ENCODE measurements around the gene CBX5. TPM values are rescaled to one million over a fixed set of nuclear protein-coding genes. Genes with fewer than 3 reads are reported as not detected.
A peak's percentile ranks its signal among the peaks of the same experiment; 100 is the strongest.
"Not testable (repeated sequence)": the region's sequence is repeated elsewhere in the genome, so short reads cannot be mapped to it uniquely, and the experiment has no call there.

Gene CBX5
- total RNA-seq, 1 donor from 2014 or later, result 77.9 TPM

DNA sequence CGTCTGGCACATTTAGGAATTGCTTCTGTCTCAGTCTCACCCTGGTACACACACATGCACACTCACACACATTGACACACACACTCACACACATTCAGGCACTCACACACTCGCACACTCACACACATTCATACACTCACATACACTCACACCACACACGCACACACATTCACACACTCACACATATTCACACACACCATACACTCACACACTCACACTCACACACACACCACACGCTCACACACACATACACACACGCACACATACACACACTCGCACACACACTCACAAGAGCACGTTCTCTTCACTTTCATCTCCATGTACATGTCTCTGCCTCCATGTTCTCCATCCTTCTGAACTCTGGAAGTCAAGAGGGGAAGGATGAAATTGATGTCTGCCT is 68.0 kb downstream of the CBX5 start:
- ATAC-seq, result no peak
- intact Hi-C loops (cut with DNase I), result no loop called here
- no peak for DNase-seq (ENCODE audit: low spot score)

DNA sequence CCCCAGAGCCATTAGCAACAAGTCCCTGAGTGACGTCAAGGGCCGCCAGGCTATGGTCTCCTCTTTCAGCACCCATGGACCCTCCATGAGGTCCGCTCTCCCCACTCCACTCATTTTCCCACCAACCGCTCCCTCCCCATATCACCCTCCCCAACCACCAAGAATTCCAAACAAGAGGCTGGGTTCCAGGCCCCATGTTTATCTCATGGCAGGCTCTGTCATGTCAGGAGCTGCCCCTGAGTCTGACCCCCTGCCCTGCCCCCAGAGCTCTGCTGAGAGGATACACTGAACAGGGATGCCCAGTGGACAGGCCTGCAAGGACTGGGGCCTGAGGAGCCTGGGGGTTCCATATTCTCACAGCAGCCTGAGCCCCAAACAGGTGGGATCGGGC is 69.5 kb downstream of the CBX5 start:
- no peak for ATAC-seq

DNA sequence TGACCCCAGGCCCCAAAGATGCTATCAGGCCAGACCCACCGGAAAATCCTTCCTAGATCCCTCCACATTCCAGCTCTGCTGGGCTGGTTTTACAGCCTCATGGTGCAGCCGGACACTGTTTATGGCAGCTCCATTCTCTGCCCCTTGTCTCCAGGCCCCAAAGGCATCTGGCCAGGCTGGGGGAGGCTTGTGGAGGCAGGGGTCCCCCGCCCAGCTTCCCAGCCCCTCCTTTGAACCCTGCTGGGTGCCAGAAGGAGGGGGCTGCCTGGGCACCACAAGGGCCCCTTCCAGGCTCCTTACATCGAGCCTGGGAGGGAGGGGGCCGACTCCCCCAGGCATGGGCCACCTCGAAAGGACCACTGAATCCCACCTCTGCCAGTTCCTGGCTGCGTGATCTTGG is 71.3 kb downstream of the CBX5 start:
- no peak for DNase-seq (ENCODE audit: low spot score)
- intact Hi-C loops (cut with DNase I), result loop anchor here (5.0 kb wide), 1 partner anchor 221 kb away; the partner anchor contains the start of gene HOXC10
- no peak for ATAC-seq

More for the DNA sequence above, 69.5 kb downstream of the CBX5 start:
- intact Hi-C loops (cut with DNase I), result no loop called here
- DNase-seq (ENCODE audit: low spot score), result no peak

DNA sequence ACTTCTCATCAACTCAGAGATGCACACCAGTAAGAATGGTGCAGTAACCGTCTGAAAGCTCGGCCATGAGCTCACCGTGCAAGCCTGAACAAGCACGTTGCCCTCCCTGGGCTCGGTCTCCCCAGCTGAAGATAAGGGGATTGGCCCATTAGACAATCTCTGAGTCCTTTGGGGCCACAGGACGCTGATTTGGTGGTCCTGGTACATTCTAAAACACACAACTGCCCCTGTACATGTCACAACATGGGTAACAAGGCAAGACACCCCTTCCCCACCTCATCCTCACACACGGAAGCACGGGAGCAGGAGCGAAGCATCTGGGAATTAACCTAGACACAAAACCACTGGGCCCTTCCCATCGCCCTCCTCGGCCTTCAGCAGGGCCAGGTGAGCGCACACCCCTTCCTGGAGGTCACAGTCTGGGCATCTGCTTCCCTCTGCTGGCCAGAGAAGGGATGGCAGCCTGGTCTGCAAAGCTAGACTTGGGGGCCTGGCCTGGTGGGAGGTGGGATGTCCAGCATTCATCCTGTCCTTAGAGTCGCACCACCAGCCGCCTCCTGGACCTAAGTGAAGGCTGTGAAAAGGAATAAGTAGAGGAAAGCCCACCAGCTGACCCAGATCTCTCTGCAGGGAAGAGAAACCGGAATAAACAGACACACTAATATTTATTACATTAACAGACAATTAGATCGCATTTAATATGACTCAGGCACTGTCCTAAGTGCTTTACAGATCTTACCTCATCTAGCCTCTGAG is 72.2 kb downstream of the CBX5 start:
- DNase-seq (ENCODE audit: low spot score) (peak; percentile 90), ATAC-seq (peak; percentile 74)
- intact Hi-C loops (cut with DNase I), result loop anchor here (5.0 kb wide), 1 partner anchor 220 kb away; the partner anchor contains the start of gene HOXC10

DNA sequence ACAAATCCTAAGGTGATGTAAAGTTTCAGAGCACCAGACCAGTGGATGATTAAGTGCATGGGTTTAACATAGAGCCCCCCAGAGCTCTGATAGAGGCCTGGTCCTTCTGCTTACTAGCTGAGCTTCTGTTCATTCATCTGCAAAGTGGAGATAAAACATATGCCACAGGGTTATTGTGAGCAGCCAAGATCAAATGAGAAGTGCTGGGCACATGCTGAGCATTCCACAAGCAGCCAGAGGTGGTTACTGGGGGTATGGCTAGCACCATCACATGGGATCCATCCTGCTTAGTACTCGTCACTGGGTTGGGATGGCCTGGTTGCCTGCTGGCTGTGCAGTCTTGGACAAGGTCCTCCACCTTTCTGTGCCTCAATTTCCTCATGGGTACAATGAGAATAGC is 73.1 kb downstream of the CBX5 start:
- ATAC-seq (no peak), DNase-seq (ENCODE audit: low spot score) (no peak)
- intact Hi-C loops (cut with DNase I), result loop anchor here (5.0 kb wide), 1 partner anchor 219 kb away; the partner anchor contains the start of gene HOXC10

DNA sequence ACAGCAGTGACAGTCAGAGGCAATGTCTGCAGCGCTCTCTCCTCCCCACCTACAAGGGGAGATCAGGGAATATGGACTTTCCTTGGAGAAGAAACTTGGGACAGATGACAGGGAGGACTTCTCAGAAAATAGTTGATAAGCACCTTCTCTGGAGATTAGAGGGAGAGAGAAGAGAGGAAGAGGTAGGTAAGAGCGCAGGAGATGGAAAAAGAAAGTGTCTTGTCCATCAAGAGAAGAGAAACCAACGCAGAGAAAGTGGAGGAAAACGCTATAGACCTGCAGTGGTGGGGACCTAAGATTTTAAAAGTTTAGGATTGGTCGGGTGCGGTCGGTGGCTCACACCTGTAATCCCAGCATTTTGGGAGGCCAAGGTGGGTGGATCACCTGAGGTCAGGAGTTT is 75.6 kb downstream of the CBX5 start:
- ATAC-seq, result no peak
- no peak for DNase-seq (ENCODE audit: low spot score)
- intact Hi-C loops (cut with DNase I), result loop anchor here (5.0 kb wide), 1 partner anchor 197 kb away; the partner anchor contains the start of gene HOXC8

DNA sequence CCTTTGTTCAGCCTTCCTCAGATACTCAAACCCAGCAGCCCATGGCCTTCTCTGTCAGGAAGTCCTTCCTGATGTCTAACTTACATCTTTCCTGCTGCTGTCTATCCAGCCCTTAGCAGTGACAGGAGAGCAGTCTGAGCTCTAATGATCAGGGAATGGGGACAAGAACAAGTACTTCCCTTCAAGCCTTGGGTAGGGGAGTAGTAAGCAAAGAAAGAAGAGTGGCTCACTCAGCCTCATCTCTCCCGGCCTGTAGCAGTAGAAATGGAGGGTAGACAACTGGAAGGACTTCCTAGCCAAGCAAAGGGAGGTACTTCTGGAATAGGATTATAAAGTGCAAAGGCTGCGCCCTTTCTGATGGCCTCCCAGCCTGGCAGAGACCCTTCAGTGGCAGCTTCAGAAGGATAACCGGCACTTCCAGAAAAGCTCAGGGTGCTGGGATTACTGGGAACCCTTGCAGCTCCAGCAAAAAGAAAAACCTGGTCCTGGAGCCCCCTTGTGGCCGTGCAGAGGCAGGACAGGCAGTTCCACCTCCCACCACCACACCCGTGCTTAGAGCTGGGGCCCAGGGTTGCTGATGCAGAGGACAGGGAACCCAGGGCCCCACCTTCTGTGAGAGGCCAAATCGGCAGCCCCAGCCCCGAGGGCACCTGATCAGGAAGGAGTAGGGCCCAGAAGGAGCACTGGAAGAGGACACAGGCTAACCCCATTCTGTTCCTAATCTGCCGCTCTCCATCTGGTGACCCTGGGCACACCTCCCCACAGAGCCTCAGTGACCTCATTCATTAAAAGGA is 78.7 kb downstream of the CBX5 start:
- DNase-seq (ENCODE audit: low spot score), result peak; percentile 81
- ATAC-seq, result peak; percentile 90

DNA sequence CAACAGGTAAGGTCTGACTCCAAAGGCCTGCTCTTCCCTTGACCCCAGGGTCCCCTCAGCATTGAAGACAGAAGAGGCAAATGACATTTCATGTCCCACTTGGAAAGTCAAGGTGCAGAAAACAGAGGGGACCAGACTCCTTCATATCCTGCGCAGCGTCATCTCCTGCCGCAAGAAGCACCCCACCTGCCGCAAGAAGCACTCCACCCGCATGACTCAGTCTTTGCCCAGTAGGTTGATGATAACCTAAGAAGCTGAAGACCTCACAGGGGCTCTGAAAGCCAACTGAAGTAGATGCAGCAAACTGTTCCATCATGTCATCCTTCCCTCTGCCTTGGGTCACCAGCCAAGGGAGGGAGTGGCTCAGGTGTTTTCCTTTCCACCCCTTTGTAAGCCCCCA is 79.5 kb downstream of the CBX5 start:
- DNase-seq (ENCODE audit: low spot score) (no peak), ATAC-seq (no peak)
- intact Hi-C loops (cut with DNase I), result loop anchor here (5.0 kb wide), 1 partner anchor 193 kb away; the partner anchor contains the start of gene HOXC8

More for the DNA sequence above, 78.7 kb downstream of the CBX5 start:
- intact Hi-C loops (cut with DNase I), result loop anchor here (5.0 kb wide), 1 partner anchor 194 kb away; the partner anchor contains the start of gene HOXC8

DNA sequence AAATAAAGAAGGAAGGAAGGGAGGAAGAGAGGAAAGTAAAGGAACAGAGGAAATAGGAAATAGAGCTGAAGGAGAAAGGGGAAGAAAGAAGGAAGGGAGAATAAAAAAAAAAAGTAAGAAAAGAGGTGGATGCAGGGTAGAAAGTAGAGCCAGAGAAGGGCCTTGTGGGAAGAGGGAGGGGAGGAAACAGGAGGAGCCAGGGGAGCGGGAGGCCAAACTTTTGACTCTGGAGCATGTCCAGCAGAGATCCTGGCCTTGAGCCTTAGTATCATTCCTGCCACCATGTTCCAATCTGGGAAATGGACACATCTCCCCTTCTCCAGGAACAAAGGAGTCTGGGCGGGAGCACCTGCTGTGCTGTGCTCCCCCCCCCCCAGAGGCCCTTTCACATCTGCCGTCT is 80.0 kb downstream of the CBX5 start:
- intact Hi-C loops (cut with DNase I), result loop anchor here (5.0 kb wide), 1 partner anchor 193 kb away; the partner anchor contains the start of gene HOXC8
- no peak for ATAC-seq
- no peak for DNase-seq (ENCODE audit: low spot score)

DNA sequence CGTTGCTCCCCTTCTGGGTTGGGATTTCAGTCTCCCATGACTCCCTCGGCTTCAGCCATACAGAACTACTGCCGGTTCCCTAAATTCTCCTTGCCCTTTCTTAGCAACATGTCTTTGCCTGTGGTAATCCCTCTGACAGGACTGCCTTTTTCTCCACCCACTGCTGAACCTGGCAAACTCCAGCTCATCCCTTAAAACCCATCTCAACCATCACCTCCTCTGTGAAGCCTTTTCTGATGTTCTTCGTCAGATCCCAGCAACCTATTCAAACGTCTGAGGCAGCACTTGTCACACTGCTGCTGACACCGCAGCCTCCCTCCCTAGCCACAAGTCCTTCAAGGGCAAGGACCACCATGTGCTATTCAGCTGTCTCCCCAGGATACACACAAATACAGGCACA is 80.9 kb downstream of the CBX5 start:
- DNase-seq (ENCODE audit: low spot score) (no peak), ATAC-seq (no peak)
- intact Hi-C loops (cut with DNase I), result no loop called here

DNA sequence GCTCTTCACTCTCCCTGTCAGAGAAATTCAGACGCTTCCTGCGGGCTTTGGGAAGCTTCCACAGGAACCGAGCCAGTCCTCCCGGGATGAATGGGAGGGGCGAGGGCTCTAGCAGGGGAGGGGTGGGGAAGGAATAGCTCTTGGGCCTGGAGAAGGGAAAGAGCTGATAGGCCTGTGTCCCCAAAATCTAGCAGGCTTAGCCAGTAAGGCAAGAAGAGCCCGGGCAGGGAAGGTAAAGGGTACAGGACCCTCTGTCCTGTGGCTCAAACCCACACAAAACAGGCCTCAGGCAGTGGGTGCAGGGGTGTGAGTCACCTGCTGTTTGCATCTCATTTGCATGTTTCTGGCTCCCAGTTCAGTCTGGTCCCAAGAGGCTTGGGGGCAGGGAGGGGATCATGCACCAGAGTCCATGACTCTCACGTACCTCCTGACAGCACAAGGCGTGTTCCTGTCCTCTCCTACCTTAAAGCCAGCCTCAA is 82.5 kb downstream of the CBX5 start:
- no peak for ATAC-seq
- no peak for DNase-seq (ENCODE audit: low spot score)
- intact Hi-C loops (cut with DNase I), result loop anchor here (2.0 kb wide), 1 partner anchor 171 kb away; no protein-coding TSS in a partner anchor

DNA sequence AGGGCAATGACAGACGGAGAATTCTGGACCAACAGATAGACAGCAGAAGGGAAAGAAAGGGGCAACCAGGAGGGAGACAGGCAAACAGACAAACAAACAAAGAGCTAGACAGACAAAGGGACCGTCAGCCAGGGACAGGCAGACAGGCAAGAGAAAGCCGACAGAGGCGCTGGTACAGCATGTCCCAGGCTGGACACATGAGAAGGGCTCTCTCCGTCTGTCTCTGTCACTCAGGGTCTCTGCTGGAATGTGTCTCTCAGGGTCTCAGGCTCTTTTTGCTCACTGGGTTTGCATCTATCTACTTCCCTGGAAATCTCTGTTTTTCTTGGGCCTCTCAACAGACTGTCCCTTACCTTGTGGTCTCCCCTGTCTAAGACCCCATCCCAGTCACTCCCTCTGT is 82.9 kb downstream of the CBX5 start:
- ATAC-seq (no peak), DNase-seq (ENCODE audit: low spot score) (no peak)
- intact Hi-C loops (cut with DNase I), result loop anchor here (2.0 kb wide), 1 partner anchor 170 kb away; no protein-coding TSS in a partner anchor

DNA sequence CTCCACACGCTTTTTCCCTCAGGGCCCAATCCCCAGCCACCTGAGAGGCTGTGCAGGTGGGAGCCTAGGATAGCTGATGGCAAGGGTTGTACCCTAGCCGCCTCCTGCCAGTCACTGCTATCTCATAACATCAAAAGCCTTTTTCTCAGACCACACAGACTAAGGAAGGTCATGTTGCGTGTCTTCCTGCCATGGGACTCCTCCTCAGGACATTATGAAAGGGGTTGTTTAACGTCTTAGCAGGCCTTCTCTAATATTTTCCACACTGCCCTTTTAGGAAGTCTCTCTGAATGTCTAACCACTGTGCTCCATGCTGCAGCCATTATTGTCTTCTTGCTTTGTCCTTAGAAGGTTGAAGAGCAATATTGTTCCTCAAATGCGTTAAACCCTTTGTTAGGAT is 83.5 kb downstream of the CBX5 start:
- no peak for DNase-seq (ENCODE audit: low spot score)
- no peak for ATAC-seq
- intact Hi-C loops (cut with DNase I), result loop anchor here (2.0 kb wide), 1 partner anchor 170 kb away; no protein-coding TSS in a partner anchor

DNA sequence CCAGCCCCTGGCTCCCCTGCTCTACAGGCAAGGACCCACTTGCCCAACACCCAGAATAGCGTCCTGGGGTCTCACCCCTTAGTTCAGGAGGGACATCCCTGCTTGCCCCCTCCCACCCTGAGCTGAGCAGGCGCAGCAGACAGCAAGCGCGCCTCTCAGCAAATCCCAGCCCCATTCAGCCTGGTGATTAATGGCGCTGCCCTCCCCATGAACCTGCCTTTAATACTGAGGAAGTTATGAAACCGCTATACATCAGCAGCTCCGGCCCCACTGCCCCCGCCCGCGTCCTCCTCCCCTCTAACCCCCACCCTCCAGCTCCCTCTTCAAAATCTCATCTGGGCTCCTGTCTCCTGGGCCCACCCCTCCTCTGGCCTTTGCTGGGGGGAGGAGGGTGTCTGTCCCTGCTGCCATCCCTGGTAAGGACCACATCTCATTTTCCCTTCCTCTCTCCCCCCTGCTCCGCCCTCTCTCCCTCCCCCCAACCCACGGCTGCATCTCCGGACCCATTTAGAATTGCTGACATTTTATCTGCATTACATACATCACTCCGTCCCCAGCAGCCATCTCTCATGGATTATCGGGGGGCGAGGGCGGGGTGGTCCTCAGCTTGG is 84.1 kb downstream of the CBX5 start:
- ATAC-seq (no peak), DNase-seq (ENCODE audit: low spot score) (no peak)
- intact Hi-C loops (cut with DNase I), result loop anchor here (2.0 kb wide), 1 partner anchor 169 kb away; no protein-coding TSS in a partner anchor

DNA sequence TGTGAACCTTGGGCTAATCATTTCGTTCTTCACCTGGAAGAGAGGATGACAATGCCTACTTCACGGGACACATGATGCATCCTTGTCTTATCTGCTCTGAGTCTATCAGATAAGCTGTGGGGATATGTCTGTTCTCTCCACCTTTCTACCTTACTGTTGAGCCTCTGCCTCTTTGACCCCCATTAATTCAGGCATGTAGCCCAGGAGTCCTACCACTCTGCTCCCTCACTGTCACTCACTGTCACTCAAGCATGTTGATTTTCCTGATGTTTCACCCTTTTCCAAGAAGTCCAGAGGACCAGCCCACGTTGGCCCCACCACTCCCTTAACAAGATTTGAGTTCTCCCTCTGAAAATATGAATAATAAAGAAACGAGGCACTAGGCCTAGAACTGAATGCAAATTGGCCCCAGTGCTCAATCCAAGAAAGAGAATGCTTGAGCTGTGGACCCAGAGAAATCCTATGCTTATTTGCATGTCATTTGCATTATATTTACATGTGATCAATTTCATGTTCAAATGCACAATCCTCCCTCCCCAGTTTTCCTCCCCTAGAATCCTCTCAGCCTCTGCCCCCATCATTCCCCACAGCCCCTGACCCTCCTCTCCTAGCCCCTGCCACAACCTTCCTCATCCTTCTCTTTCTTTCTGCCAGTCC is 84.7 kb downstream of the CBX5 start:
- DNase-seq (ENCODE audit: low spot score), result no peak
- ATAC-seq, result no peak
- intact Hi-C loops (cut with DNase I), result no loop called here

DNA sequence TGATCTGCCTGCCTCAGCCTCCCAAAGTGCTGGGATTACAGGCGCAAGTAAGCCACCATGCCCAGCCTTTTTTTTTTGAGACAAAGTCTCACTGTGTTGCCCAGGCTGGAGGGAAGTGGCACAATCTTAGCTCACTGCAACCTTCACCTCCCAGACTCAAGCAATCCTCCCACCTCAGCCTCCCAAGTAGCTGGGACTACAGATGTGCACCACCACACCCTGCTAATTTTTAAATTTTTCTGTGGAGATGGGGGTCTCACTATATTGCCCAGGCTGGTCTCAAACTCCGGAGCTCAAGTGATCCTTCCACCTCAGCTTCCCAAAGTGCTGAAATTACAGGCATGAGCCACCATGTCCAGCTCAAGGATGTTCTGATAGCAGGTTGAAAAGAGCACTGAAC is 85.3 kb downstream of the CBX5 start:
- ATAC-seq; intact Hi-C loops (cut with DNase I); DNase-seq (ENCODE audit: low spot score): not testable (repeated sequence)

DNA sequence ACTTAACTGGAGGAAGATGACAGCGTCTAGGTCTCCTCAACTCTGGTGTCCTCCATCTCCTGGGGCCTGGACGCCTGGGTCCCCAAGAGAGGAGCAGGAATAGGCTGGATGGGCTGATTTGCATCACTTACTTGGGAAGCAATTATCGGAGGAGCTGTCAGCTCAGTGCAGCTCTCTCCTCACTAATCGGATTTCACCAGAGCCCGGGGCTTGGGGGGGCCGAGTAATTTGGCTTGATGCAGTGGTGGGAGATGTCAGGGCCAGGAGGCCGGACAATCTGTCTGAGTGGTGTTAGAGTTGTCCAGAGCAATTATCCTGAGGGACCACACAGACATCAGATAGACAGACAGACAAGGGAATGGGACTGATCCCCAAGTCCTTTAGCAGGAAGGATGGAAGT is 86.5 kb downstream of the CBX5 start:
- intact Hi-C loops (cut with DNase I), result no loop called here
- DNase-seq (ENCODE audit: low spot score) (no peak), ATAC-seq (no peak)

DNA sequence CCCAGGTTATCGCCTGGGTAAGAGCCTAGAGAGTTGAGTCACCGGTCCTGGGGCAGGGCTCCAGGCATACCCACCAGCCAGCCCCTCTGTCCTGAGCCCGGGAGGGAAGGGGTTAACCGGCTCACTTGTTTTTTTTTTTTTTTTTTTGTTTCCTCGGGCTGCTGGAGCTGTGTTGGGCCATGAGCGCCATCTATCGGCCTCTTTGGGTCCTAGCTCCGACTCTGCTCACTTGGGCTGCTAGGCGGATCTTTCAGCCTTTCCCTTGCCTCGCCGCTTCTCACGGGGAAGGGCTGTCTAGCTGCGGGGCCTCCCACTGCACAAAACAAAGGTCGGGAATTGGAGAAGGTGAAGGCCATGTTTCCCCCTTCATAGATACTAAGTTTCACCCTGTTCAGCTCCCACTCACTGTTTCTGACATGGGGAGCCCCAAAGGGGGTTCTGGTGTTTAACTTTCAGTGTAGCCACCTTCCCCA is 88.3 kb downstream of the CBX5 start:
- intact Hi-C loops (cut with DNase I), result no loop called here
- peak; percentile 78 for ATAC-seq
- DNase-seq (ENCODE audit: low spot score), result peak; percentile 89
